ENCODE measurements around the gene ALG14.
"Not testable (repeated sequence)": the region's sequence is repeated elsewhere in the genome, so short reads cannot be mapped to it uniquely, and the experiment has no call there.

ALG14 gene

DNA sequence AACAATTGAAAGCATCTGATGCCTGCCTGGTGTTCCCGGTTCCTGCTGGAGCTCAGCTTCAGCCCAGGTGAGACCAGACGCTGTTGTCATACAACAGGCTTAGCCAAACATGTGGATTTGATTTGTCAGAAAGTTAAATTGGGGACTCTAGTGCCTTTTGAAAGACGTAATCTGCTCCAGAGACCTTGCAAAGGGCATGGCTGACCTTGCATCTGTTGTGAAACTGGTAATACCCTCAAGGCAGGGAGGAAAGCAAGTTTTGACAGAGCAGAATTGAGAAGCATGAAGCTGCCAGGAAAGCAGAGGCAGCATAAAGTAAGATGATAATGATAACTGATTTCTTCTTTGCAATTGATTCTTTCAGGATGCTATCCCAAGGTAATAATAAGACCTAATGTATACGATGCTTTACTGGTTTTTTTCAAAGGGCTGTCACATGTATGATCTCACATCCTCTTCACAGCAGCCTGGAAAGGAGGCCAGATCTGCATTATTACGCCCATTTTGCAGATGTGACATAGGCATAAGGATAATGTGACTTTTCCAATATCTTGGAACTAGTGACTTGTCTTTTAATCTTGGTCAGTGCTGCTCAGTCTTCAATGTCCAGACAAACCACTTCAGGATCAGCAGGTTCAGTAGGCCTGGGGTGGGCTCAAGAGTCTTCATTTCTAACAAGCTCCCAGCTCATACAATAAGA lies 121.1 kb downstream of the ALG14 start:
- DNase-seq, result no peak

DNA sequence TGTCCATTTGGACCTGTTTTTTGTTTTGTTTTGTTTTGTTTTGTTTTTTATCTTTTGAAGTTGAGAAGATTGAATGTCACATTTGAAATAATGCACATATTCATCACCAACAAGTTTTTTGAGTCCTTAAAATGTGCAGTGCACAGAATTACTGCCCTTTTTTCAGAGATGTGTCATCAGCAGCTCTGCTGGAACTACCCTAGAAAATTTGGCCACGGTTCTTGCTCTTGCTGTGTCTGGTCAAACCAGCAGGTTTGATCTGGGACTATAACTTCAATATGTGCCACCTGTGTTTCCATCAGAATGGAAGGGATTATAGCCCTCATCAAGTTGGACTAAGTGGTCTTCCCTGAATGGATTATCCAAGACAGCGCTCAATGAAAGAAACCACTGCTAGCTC lies 121.7 kb downstream of the ALG14 start:
- no peak for DNase-seq

DNA sequence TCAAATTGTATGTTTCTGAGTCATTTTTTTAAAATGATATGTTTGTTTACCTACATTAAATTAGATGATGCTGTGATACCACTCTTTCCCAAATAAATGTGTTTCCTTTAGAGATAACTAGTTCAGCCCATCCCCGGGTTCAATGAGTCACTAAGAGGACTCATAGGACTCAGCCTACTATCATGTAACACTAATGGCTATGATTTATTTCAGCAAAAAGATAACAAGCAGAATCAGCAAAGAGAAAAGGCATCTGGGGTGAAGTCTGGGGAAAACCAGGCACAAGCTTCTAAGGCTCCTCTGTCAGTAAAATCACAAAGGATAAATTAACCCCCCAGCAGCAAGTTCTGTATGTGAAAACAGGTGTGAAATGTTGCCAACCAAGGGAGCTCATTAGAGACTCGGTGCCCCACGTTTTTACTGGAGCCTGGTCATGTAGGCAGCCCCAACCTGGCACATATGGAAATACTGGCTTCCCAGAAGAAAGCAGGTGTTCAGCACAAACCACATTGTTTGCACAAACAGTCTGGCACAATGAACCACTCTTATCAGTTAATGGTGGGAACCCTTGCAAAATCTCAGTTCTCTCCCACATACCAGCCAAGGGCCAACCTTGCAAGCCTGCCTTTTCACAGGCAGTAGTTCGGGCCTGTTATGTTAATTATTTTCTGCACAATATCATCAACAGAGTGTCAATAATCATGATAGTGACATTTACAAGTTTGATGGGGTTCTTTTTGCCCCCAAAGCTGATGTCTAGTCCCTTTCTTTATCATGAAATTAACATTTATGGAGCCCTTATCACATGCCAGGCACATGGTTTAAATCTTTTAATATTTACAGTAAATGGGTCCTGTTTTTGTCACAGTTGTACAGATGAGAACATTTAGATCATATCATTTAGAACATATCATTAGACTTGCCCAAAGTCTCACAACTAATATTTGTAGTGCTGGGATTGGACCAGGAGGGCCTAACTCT lies 122.8 kb downstream of the ALG14 start:
- peak; percentile 90 for DNase-seq

DNA sequence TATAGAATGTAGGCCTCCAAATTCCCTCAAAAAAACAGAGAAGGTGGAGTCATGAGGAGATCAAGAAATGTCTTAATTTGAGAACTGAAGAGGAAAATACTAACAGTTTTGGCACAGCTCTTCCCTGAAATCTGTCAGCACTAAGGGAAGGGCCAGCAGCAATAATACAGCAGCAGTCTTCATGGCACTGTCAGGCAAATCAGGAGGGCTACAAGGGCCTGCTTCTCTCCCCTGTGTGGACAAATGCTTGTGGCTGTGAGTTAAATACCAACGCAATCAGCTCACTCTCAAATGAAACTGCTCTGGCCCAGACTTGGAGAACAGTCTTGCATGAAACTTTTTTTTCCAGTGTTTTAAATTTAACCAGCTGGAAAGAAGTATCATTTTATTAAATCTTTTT lies 125.3 kb downstream of the ALG14 start:
- peak; percentile 63 for DNase-seq

DNA sequence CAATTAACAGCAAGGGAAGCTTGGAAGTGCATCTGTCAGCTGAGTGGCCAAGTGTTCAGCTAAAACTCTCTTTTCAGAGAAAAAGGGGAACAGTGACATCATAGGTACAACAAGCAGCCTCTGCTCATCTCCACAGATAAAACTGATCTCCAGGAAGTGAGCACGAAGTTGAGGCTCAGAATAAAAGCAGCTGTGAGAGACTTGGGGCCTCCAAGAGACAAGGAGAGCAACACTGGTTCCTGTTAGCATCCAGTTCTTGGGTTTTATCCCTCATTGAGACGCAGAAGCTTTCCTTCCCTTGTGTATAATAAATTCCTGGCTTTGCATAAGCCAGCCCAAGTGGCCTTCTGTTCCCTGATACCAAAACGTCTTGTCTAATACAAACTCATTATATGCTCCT lies 125.9 kb downstream of the ALG14 start:
- DNase-seq, result no peak

DNA sequence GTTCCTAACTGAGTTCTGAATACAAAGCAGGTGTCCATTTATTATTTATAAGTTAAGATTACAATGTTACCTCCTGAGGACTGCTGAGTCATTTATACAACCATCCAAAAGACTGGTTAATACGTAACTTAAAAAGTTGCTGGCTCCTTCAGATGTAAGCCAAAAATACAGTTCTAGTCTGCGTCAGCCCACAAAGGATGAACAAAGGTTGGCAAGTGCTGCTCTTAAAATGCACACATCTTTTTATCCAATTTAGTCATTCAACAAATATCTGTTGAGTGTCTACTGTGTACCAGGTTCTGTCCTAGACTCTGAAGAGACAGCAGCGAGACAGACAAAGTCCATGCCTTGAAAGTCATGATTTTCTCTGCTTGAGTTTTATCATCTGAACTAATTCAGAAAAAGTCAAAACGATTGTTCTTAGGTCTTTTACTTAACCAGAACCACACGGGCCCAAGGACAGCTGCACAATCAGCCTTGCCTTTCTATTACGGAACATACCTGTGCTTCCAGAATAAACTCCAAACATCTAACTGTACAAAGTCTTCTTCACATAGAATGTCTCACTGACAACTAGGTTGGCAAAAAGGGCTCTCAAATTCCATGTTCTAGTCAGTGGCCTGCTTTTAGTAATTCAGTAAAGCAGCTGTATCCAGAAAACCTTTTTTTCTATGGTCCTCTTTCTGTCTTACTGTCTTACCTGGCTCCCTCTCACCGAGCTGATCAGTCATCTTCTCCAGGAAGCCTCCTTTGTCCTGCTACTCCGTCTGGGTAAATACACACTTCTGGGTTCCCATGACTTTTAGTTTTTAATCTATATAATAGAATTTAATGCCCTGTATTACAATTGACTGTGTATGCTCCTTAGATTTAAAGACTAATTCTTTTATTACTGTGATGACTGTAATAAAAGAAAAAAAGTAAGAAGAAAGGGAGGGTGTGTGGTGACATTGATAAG lies 130.3 kb downstream of the ALG14 start:
- no peak for DNase-seq

GRCh38 chr1:94941480-94941879 lies 131.3 kb downstream of the ALG14 start:
- not testable (repeated sequence) for DNase-seq

DNA sequence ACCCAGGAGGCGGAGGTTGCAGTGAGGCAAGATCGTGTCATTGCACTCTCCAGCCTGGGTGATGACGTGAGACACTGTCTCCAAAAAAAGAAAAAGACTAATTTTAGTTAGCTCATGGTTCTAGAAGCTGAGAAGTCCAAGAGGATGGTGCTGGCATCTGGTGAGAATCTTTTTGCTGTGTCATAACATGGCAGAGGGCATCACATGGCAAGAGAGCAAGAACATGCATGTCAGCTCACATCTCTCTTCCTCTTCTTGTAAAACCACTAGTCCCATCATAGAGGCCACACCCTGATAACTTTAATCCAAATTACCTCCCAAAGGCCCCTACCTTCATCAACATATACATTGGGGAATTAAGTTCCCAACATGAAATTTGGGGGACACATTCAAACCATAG lies 132.0 kb downstream of the ALG14 start:
- no peak for DNase-seq

- no peak for DNase-seq
Observed at GRCh38 chr1:94937820-94938219, 134.9 kb downstream of the ALG14 start.

DNA sequence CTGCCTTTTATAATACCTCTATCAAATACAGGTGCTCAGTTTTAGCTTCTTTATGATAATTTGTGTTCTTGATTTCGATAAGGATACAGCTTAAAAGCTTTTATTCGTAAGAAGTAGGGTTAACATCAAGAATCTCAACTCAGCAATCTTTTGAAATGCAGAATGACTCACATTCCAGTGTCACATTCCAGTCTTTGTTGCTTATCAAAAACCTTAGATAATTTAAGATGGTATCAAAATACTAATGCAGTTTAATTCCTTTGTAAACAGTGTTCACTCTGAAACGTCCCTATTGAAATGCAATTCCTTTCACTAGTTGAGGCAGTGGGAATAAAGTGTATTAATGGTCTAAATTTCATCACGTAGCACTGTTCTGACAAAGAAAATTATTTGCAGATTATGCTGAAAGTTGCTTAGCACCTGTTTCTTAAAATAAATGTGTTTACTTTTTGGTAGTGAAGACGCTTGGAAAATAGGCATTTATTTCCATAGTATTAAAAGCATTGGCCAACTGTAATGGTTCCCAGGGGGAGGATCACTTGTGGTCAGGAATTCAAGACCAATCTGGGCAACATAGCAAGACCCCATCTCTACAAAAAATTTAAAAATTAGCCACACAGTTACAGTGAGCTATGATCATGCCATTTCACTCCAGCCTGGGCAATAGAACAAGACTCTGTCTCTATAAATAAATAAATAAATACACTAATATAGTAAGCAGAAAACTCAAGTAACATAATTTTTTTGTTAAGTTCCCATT lies 135.7 kb downstream of the ALG14 start:
- peak; percentile 45 for DNase-seq

GRCh38 chr1:94935476-94935875 lies 137.3 kb downstream of the ALG14 start:
- no peak for DNase-seq

GRCh38 chr1:94935034-94935433 lies 137.7 kb downstream of the ALG14 start:
- no peak for DNase-seq

DNA sequence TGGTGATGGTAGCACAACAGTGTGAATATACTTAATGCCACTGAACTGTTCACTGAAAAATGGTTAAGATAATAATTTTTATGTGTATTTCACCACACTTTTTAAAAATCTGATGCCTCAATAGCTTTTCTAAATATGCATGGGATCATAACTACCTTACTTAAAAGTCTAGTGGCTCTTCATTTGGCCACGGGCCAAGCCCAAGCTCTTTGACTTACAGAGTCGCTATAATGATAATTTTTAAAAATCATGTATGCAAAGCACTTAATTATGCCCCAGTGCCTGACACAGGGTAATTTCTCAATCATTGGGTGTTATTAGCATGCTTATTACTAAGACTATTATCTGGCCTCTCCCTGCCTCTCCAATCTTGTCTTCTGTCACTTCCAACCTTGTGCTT lies 138.2 kb downstream of the ALG14 start:
- no peak for DNase-seq

DNA sequence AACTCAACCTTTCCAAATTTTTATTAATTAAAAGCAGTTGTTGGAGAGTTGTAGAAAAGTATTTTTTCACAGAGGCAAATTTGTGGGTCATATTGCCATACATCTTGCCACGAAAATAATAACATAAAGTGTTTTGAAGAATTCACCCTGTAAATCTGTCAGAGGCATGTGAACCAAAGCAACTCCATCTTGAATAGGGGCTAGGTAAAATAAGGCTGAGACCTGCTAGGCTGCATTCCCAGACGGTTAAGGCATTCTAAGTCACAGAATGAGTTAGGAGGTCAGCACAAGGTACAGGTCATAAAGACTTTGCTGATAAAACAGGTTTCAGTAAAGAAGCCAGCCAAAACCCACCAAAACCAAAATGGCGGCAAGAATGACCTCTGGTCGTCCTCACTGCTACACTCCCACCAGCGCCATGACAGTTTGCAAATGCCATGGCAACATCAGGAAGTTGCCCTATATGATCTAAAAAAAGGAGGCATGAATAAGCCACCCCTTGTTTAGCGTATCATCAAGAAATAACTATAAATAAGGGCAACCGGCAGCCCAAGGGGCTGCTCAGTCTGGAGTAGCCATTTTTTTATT lies 141.4 kb downstream of the ALG14 start:
- no peak for DNase-seq

DNA sequence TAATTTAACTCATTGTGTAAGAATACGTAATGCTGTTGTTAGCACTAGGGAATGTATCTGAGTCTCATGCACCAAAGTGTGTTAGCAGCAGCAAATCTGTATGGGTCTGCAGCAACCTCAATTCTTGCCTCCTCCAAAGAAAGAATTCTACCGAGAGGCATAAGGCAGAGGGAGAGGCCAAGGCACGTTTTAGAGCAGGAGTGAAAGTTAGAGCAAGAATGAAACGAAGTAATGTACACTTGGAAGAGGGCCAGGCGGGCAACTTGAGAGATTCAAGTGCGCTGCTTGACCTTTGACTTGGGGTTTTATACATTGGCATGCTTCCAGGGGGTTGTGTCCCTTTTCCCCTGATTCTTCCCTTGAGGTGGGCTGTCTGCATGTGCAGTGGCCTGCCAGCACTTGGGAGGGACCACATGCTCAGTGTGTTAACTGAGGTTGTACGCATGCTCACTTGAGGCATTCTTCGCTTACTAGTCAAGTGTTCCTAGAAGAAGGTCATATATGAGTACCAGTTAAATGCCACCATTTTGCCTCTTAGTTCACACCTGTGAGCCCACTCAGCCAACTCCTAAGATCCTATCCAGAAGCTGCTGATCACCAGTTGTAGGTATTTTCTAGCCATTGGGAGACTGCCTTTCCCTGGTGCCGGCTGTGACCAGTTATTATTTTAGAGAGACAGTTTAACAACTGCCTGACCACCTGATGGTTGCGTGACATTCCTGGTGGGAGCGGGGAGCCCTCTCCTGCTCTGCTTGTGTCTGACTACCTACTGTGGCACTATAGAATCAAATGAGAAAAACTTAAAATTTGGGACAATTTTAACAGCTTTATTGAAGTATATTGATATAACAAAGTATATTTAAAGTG lies 143.2 kb downstream of the ALG14 start:
- no peak for DNase-seq

GRCh38 chr1:94928293-94928939 lies 144.3 kb downstream of the ALG14 start:
- DNase-seq, result no peak

GRCh38 chr1:94927405-94928175 lies 145.2 kb downstream of the ALG14 start:
- DNase-seq, result peak; percentile 36

DNA sequence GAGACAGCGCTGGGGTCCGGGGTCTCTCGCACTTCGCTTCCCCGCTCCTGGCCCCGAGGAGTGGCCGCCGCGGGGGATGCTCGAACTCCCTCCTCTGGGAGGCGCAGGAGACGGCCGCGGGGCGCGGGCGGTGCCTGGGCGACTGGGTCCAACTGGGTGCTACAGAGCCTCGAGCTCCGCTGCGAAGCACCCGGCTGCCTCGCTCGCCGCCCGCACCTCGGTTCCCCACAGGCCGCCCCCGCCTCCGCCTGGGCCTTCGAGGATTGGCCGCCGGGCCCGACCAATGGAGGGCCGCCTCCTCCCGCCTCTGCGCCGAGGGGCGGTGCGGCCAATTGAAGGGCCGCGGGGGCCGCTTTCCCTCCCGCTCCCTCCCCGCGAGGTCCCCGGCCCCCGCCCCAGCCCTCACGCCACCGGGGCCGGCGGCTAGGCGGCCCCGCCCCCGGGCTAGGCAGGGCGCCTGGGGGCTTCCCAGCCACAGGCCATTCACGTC lies 145.8 kb downstream of the ALG14 start, which contains the start of gene CNN3:
TSS of gene CNN3 (minus strand) at position 196 of the 490 bp plus-strand sequence. CDS start 216 bp downstream, outside the sequence.
- DNase-seq, result peak; percentile 95
